Panc1 (cell line): ENCODE results near the gene TNFAIP3.

Experiments used
- POLR2AphosphoS5 ChIP-seq: IDR thresholded peaks from 2 replicates; pipeline ENCODE4 v1.6.1; 2012; ENCODE audit warnings: mild to moderate bottlenecking, low read depth, low read length, moderate library complexity
- TF ChIP-seq, protein P1 (sequence below): fragments of 450-650 bp; IDR thresholded peaks from 2 replicates; pipeline ENCODE4 v1.5.1; 2017; ENCODE audit warnings: mild to moderate bottlenecking

- TF ChIP-seq, protein P1, sequence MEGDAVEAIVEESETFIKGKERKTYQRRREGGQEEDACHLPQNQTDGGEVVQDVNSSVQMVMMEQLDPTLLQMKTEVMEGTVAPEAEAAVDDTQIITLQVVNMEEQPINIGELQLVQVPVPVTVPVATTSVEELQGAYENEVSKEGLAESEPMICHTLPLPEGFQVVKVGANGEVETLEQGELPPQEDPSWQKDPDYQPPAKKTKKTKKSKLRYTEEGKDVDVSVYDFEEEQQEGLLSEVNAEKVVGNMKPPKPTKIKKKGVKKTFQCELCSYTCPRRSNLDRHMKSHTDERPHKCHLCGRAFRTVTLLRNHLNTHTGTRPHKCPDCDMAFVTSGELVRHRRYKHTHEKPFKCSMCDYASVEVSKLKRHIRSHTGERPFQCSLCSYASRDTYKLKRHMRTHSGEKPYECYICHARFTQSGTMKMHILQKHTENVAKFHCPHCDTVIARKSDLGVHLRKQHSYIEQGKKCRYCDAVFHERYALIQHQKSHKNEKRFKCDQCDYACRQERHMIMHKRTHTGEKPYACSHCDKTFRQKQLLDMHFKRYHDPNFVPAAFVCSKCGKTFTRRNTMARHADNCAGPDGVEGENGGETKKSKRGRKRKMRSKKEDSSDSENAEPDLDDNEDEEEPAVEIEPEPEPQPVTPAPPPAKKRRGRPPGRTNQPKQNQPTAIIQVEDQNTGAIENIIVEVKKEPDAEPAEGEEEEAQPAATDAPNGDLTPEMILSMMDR, result no peak
- no peak for TF ChIP-seq POLR2AphosphoS5
These were observed 35.6 kb downstream of the TNFAIP3 start for GRCh38 chr6:137902699-137903098.
